GM12874 (cell line): ENCODE results near the gene CBFB.

Experiments
- CTCF ChIP-seq: IDR thresholded peaks from 2 replicates; pipeline ENCODE4 v1.5.1; 2011; ENCODE audit warnings: low read depth, mild to moderate bottlenecking, control low read depth, low read length, moderate library complexity; ENCODE audit not compliant: insufficient read depth

The CBFB gene

GRCh38 chr16:67104845-67105244, 75.9 kb downstream of the CBFB start:
- TF ChIP-seq CTCF, result no peak

GRCh38 chr16:67105246-67105645, 76.3 kb downstream of the CBFB start:
- TF ChIP-seq CTCF, result no peak

DNA sequence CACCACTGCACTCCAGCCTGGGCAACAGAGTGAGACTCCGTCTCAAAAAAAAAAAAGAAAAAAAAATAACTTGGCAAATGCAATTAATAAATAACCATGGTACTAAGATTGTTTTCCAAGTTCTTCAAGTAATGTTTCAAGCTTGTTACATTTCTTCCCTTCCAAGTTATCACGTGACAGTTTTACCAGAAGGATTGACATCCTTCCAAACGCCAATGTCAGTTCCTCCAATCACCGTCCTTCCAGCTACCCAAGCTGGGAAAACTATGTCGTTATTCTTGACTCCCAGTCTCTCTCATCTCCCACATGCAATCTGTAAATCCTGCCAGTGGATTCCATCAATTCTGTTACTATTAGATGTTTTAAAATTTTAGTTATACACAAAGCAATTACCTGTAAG, 76.9 kb downstream of the CBFB start:
- TF ChIP-seq CTCF, result no peak

DNA sequence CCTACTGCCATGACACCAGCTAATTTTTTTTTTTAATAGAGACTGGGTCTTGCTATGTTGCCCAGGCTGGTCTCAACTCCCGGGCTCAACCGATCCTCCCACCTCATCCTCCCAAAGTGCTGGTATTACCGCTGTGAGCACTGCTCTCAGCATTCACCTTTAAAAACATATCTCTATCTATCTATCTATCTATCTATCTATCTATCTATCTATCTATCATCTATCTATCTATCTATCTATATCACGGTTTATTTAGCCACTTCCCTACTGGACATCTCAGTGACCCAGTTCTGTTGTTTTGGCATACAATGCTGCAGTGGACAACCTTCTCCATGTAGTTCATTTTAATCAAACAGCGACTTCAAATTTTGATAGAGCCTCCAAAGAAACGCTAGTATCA, 79.5 kb downstream of the CBFB start:
- no peak for TF ChIP-seq CTCF

- TF ChIP-seq CTCF, result no peak
Measured at GRCh38 chr16:67108931-67109406, 80.0 kb downstream of the CBFB start.

- TF ChIP-seq CTCF, result no peak
Measured at GRCh38 chr16:67109407-67110135, 80.6 kb downstream of the CBFB start, which contains the start of gene PHAF1. TSS of gene PHAF1 (plus strand) at chr16:67109941. CDS start at chr16:67110176, 235 bp downstream.

DNA sequence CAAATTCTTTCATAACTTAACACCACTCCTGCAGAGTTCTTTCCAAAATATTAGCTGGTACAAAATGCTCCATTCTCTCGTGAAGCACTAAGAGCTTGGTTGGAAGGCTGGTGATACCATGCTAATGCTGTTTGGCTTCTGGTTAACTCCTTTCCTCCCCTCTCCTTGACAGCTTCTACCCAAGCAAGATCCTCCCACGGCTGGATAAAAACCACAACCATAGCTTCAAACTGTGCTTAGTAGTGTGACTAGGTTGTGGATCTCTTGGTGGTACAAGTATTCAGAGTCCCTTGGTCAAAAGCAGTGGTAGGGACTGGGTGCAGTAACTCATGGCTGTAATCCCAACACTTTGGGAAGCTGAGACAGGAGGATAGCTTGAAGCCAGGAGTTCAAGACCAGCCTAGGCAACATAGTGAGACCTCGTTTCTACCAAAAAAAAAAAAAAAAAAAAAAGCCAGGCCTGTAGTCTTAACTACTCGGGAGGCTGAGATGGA, 83.0 kb downstream of the CBFB start:
- no peak for TF ChIP-seq CTCF
